Vagina (tissue), 2 donors: ENCODE results near the gene ELMO1. TPM values are rescaled to one million over a fixed set of nuclear protein-coding genes. Genes with fewer than 3 reads are reported as not detected.

Experiments
- DNase-seq, 2 donors: peaks; one replicate each; pipeline ENCODE4 v3.0.0-alpha.2; 2017; ENCODE audit errors: extremely low spot score in 2 of 2
- H3K27ac ChIP-seq: fragments of 200-600 bp; sonication (generic); one replicate; pipeline ENCODE4 v1.5.1; 2019
- H3K27me3 ChIP-seq: fragments of 200-600 bp; sonication (generic); one replicate; pipeline ENCODE4 v1.5.1; 2019
- H3K36me3 ChIP-seq, 2 donors: fragments of 200-600 bp; sonication (generic); one replicate each; pipeline ENCODE4 v1.5.1; 2017 to 2019
- H3K4me1 ChIP-seq: fragments of 200-600 bp; sonication (generic); one replicate; pipeline ENCODE4 v1.5.1; 2019
- H3K4me3 ChIP-seq, 2 donors: fragments of 200-600 bp; sonication (generic); 1 replicate in 1 of 2; 2 replicates in 1 of 2; pipeline ENCODE4 v1.5.1; 2016 to 2019
- H3K9me3 ChIP-seq: fragments of 200-600 bp; sonication (generic); one replicate; pipeline ENCODE4 v1.5.1; 2019
- POLR2A ChIP-seq, 2 donors: fragments of 450-650 bp; IDR thresholded peaks; one replicate each; pipeline ENCODE4 v1.6.1; 2017; ENCODE audit warnings: antibody characterized with exemption in 2 of 2, mild to moderate bottlenecking in 2 of 2, moderate library complexity in 2 of 2
- POLR2AphosphoS5 ChIP-seq, 2 donors: sonication (generic); formaldehyde crosslinking; IDR thresholded peaks; one replicate each; pipeline ENCODE4 v1.9.0; 2017; ENCODE audit warnings: antibody characterized with exemption in 2 of 2, mild to moderate bottlenecking in 2 of 2, low read depth in 1 of 2; ENCODE audit not compliant: insufficient read depth in 1 of 2
- intact Hi-C: fragments of 100-400 bp; cut with DNase I; formaldehyde crosslinking; loops from one replicate; pipeline ENCODE4 v1.15.1; 2023
- total RNA-seq: library from RNA; depleted of rRNA; stranded (reverse); fragments of >200 nt; gene quantifications from one replicate; pipeline ENCODE4 v1.2.3, GENCODE V29; 2016
- TF ChIP-seq, protein P1 (sequence below), 3 experiments: fragments of 450-650 bp in 2 of 3; fragments of 200-600 bp in 1 of 3; sonication (generic) in 1 of 3; IDR thresholded peaks; one replicate each; pipeline ENCODE4 v1.5.1; 2017 to 2019; ENCODE audit warnings: antibody characterized with exemption in 3 of 3, mild to moderate bottlenecking in 2 of 3, moderate library complexity in 2 of 3

Gene ELMO1
- total RNA-seq, 1 donor from 2014 or later: 74.4 TPM

DNA sequence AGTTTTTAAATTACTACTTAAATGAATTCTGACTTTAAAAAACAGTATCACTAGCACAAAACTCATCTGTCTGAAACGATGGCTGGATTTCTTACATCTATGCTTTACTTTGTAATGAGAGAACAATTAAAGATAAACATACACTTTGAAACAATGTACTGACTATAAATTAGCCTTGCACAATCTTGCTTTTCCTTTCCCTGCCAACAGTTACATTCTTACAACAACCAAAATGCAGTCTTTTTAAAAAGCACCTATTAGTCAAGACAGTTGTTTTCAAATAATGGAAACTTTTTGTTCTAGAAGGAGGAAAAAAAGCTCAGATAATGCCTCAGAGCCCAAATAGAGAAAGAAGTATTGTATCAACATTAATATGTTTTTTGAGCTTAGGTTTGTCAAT is 153.3 kb downstream of the ELMO1 start:
- H3K36me3 ChIP-seq: no peaks in the 10 kb centered on the region
- no peaks in the 10 kb centered on the region for H3K4me1 ChIP-seq
- H3K27ac ChIP-seq: no peak overlapping the region
- no peaks in the 10 kb centered on the region for H3K9me3 ChIP-seq
- no peak overlapping the region for H3K4me3 ChIP-seq
- intact Hi-C loops: no loop called here
- no peaks in the 10 kb centered on the region for H3K27me3 ChIP-seq
- TF ChIP-seq, protein P1, sequence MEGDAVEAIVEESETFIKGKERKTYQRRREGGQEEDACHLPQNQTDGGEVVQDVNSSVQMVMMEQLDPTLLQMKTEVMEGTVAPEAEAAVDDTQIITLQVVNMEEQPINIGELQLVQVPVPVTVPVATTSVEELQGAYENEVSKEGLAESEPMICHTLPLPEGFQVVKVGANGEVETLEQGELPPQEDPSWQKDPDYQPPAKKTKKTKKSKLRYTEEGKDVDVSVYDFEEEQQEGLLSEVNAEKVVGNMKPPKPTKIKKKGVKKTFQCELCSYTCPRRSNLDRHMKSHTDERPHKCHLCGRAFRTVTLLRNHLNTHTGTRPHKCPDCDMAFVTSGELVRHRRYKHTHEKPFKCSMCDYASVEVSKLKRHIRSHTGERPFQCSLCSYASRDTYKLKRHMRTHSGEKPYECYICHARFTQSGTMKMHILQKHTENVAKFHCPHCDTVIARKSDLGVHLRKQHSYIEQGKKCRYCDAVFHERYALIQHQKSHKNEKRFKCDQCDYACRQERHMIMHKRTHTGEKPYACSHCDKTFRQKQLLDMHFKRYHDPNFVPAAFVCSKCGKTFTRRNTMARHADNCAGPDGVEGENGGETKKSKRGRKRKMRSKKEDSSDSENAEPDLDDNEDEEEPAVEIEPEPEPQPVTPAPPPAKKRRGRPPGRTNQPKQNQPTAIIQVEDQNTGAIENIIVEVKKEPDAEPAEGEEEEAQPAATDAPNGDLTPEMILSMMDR (IDR thresholded peaks at IDR 0.05): no peak
- TF ChIP-seq POLR2A (IDR thresholded peaks at IDR 0.05): no peak
- TF ChIP-seq POLR2AphosphoS5 (IDR thresholded peaks at IDR 0.05; ENCODE audit: insufficient read depth in 1 of 2, low read depth in 1 of 2): no peak
- no peak for DNase-seq

GRCh38 chr7:37290731-37291130 is 157.9 kb downstream of the ELMO1 start:
- DNase-seq: no peak
- H3K9me3 ChIP-seq: no peaks in the 10 kb centered on the region
- H3K4me1 ChIP-seq: peaks cover 27% of the 10 kb centered on the region
- no peak for TF ChIP-seq POLR2AphosphoS5 (IDR thresholded peaks at IDR 0.05; ENCODE audit: insufficient read depth in 1 of 2, low read depth in 1 of 2)
- no peak overlapping the region for H3K27ac ChIP-seq
- intact Hi-C loops: no loop called here
- no peaks in the 10 kb centered on the region for H3K27me3 ChIP-seq
- H3K4me3 ChIP-seq: no peak overlapping the region
- H3K36me3 ChIP-seq: no peaks in the 10 kb centered on the region

GRCh38 chr7:37289781-37290180 is 158.9 kb downstream of the ELMO1 start:
- Histone ChIP-seq H3K27ac (no peak overlapping the region), H3K4me3 (no peak overlapping the region), H3K4me1 (peaks cover 37% of the 10 kb centered on the region), H3K9me3 (no peaks in the 10 kb centered on the region), H3K36me3 (no peaks in the 10 kb centered on the region), H3K27me3 (no peaks in the 10 kb centered on the region)
- TF ChIP-seq POLR2A (IDR thresholded peaks at IDR 0.05): no peak
- TF ChIP-seq, protein P1 (IDR thresholded peaks at IDR 0.05): no peak
- no peak for TF ChIP-seq POLR2AphosphoS5 (IDR thresholded peaks at IDR 0.05; ENCODE audit: insufficient read depth in 1 of 2, low read depth in 1 of 2)
- DNase-seq: no peak
- intact Hi-C loops: loop anchor here (10.0 kb wide), 1 partner anchor 155 kb away; the partner anchor contains the start of gene ELMO1

- Histone ChIP-seq H3K9me3 (no peaks in the 10 kb centered on the region), H3K27ac (no peak overlapping the region), H3K36me3 (no peaks in the 10 kb centered on the region), H3K27me3 (no peaks in the 10 kb centered on the region), H3K4me1 (peaks cover 41% of the 10 kb centered on the region), H3K4me3 (no peak overlapping the region)
- DNase-seq: peak in 1 of 2 donors; percentile 58
- TF ChIP-seq, protein P1 (IDR thresholded peaks at IDR 0.05): no peak
- TF ChIP-seq POLR2AphosphoS5 (IDR thresholded peaks at IDR 0.05; ENCODE audit: insufficient read depth in 1 of 2, low read depth in 1 of 2): no peak
- intact Hi-C loops: loop anchor here (10.0 kb wide), 1 partner anchor 155 kb away; the partner anchor contains the start of gene ELMO1
Measured at GRCh38 chr7:37289367-37289766, 159.3 kb downstream of the ELMO1 start.

GRCh38 chr7:37287131-37287855 is 161.4 kb downstream of the ELMO1 start:
- intact Hi-C loops: loop anchor here (10.0 kb wide), 1 partner anchor 158 kb away; the partner anchor contains the start of gene ELMO1
- Histone ChIP-seq H3K27ac (no peak overlapping the region), H3K27me3 (no peaks in the 10 kb centered on the region), H3K9me3 (no peaks in the 10 kb centered on the region), H3K4me3 (no peak overlapping the region), H3K36me3 (no peaks in the 10 kb centered on the region), H3K4me1 (peaks cover 60% of the 10 kb centered on the region)
- DNase-seq: no peak
- TF ChIP-seq, protein P1 (IDR thresholded peaks at IDR 0.05): no peak
- TF ChIP-seq POLR2AphosphoS5 (IDR thresholded peaks at IDR 0.05; ENCODE audit: insufficient read depth in 1 of 2, low read depth in 1 of 2): no peak
- TF ChIP-seq POLR2A (IDR thresholded peaks at IDR 0.05): no peak
